AG04449 (cell line): Measurements from ENCODE around the gene CCDC33.

Experiments used
- CTCF ChIA-PET: fragments of 350-600 bp; formaldehyde crosslinking; extraction: SDS; loops from one replicate; lab custom pipeline; 2021; ENCODE audit warnings: antibody characterized with exemption; lab: Yijun Ruan, JAX
- POLR2A ChIA-PET: fragments of 400-600, 350-600 bp; formaldehyde crosslinking; extraction: SDS; loops from one replicate; lab custom pipeline; 2020; ENCODE audit warnings: antibody characterized with exemption, inconsistent platforms; lab: Yijun Ruan, JAX
- DNase-seq: peaks from one replicate; pipeline ENCODE4 v3.0.0-alpha.2; 2010; ENCODE audit warnings: low read depth, low spot score
- H3K4me3 ChIP-seq: 2 replicates; pipeline ENCODE4 v1.5.1; 2011; ENCODE audit warnings: low read depth, mild to moderate bottlenecking, control low read depth, low read length
- TF ChIP-seq, protein P1 (sequence below): IDR thresholded peaks from one replicate; pipeline ENCODE4 v1.5.1; 2011; ENCODE audit warnings: mild to moderate bottlenecking, moderate library complexity, low read length, control low read depth, inconsistent platforms; ENCODE audit not compliant: insufficient read depth; ENCODE audit errors: missing control alignments

The CCDC33 gene

DNA sequence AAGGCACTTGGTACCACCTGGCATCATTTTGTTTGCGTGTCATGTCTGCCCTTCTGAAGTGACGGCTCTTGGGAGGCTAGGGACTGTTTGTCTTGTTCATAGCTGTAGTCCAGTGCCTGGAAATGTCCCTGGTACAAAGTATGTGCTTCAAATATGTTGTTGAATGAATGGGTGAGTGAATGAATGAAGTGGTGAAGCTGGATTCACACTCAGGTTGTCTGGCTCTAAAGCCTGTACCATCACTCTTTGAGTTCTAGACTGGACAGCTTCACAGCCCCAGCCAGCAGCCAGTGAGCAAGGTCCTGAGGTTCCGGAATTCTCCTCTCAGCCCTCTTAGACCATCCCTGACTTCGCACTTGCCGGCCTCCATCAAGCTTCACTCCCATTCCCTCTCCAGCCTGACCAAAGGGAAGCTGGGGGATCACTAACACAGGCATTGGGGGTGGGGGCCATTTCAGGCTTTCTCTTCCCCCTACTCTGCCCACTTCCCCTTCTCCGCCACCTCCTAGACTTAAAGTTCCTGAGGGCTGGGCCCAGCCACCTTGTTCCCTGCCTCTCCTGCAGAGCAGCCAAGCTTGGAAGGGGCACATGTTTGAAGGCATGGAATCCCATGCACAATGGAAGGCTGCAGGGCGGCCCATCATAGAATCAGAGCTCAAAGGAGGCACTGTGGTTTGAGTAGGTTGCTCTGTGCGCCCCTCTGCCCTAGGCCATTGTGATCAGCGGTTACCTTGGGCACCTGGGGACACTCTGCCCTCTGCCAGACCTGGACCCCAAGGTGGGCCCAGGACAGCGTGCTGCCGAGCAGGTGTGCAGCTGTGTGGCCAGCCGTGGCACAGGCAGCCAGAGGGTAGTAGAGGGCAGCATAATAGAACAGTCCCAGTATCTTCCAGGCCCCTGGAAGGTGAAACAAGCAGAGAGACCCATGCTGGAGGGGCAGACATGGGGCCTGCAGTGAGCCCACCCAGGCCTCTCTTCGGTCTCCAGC lies 41.3 kb upstream of the CCDC33 start:
- POLR2A ChIA-PET: interaction anchor here (3.0 kb wide), 1 partner anchor 15 kb away, joined by 20 read pairs; no protein-coding TSS in a partner anchor
- TF ChIP-seq, protein P1, sequence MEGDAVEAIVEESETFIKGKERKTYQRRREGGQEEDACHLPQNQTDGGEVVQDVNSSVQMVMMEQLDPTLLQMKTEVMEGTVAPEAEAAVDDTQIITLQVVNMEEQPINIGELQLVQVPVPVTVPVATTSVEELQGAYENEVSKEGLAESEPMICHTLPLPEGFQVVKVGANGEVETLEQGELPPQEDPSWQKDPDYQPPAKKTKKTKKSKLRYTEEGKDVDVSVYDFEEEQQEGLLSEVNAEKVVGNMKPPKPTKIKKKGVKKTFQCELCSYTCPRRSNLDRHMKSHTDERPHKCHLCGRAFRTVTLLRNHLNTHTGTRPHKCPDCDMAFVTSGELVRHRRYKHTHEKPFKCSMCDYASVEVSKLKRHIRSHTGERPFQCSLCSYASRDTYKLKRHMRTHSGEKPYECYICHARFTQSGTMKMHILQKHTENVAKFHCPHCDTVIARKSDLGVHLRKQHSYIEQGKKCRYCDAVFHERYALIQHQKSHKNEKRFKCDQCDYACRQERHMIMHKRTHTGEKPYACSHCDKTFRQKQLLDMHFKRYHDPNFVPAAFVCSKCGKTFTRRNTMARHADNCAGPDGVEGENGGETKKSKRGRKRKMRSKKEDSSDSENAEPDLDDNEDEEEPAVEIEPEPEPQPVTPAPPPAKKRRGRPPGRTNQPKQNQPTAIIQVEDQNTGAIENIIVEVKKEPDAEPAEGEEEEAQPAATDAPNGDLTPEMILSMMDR: no peak
- CTCF ChIA-PET: interaction anchor here (0.9 to 1.7 kb wide), 8 partner anchors 9 to 128 kb away, joined by 3 to 5 read pairs (median 3); no protein-coding TSS in a partner anchor
- DNase-seq: no peak
- no peak overlapping the region for H3K4me3 ChIP-seq

DNA sequence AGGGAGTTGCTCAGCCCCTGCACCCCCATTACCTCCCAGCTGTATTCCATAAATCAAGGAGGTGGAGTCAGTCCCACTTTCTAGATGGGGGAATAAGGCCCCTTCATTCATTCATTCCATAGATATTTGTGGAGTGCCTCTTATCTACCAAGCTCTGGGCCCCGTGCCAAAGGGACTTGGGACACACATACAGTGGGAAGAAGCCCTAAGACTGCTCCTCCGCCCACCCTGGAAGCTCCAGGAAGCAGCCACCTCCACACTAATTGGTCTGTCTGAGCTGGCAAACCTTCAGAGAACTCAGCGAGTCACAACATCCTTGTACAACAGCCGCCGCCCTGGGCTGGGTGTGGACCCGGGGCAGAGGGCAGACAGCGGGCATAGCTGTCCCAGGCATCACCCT lies 40.0 kb upstream of the CCDC33 start:
- H3K4me3 ChIP-seq: no peak overlapping the region
- peak; percentile 87 for DNase-seq
- TF ChIP-seq, protein P1: no peak
- CTCF ChIA-PET: interaction anchor here (0.8 to 1.7 kb wide), 5 partner anchors 11 to 126 kb away, joined by 3 to 5 read pairs (median 3); no protein-coding TSS in a partner anchor
- POLR2A ChIA-PET: interaction anchor here (0.6 to 3.0 kb wide), 7 partner anchors 9 to 698 kb away, joined by 3 to 20 read pairs (median 5); no protein-coding TSS in a partner anchor

DNA sequence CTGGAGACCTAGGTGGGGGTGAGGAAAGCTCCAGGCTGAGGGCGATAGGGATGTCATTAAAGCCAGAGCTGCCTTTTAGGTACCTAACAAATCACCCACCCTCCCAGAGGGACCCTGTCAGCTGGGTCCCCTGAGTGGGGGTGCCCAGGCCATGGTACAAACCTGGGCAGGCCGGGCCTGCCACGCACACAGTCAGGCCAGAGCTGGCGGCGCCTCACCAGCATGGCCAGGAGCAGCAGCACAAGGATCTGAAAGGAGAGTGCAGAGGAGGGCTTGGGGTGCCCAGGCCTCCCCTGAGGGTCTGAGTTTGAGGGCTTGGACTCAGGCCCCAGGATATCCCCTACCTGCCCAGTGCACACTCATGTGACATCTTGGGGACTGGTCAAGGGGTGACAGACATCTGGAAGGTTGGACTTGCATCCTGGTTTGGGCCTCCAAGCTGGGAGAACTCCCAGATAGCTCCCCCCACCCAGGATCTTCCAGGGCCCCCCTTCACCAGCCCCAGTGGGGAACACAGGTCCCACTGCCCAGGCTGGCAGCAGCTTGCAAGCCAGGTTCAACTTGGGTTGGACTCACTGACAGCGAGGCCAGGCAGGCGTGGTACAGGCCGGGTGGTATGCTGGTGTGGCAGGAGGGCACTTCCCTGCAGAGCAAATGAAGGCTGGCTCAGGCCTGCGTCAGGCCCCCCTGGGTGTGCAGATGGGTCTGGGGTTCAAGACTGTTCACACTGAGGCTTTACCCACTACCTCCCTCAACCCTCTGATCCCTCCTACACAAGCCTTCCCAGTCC lies 38.8 kb upstream of the CCDC33 start:
- TF ChIP-seq, protein P1: no peak
- no peak for DNase-seq
- H3K4me3 ChIP-seq: no peak overlapping the region
- ChIA-PET CTCF (interaction anchor here (0.7 to 1.7 kb wide), 2 partner anchors 111 to 232 kb away, joined by 3 to 5 read pairs; no protein-coding TSS in a partner anchor), POLR2A (interaction anchor here (0.5 to 3.0 kb wide), 3 partner anchors 10 to 58 kb away, joined by 3 to 20 read pairs (median 6); no protein-coding TSS in a partner anchor)

- CTCF ChIA-PET: no interaction called here
- TF ChIP-seq, protein P1: no peak
- POLR2A ChIA-PET: no interaction called here
- no peak for DNase-seq
- no peak overlapping the region for H3K4me3 ChIP-seq
Measured at GRCh38 chr15:74199297-74199652, 36.9 kb upstream of the CCDC33 start.

DNA sequence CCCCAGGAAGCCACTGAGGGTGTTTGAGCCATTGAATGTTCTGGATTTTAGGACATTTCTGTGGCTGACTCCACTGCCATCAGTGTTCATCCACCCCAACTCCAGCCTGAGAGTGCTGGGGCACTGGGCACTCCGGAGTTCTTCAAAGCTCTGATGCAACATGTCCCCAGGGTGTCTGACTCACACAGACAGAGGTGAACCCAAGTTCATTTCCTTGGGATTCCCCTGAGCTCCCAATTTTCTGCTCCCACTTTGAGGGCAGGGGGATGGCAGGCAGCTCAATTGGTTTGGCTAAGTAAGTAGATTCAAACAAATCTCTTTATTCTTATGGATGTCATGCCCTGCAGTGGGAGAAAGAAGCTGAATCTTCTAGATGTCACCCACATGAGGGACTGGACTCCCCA lies 35.7 kb upstream of the CCDC33 start:
- TF ChIP-seq, protein P1: no peak
- no peak overlapping the region for H3K4me3 ChIP-seq
- DNase-seq: no peak
- ChIA-PET CTCF (interaction anchor here (0.7 to 2.0 kb wide), 4 partner anchors 9 to 122 kb away, joined by 3 to 5 read pairs (median 3); no protein-coding TSS in a partner anchor), POLR2A (interaction anchor here (0.8 to 1.2 kb wide), 3 partner anchors 13 to 24 kb away, joined by 3 read pairs; no protein-coding TSS in a partner anchor)
